Activated CD4-positive, alpha-beta T cell treated with anti-CD3 and anti-CD28 coated beads for 48 hours (primary cell): ENCODE results near the gene CDKN2A.
A peak's percentile ranks its signal among the peaks of the same experiment; 100 is the strongest.

Source experiments
- DNase-seq: peaks from one replicate; pipeline ENCODE4 v3.0.0-alpha.2; 2020

CDKN2A gene

DNA sequence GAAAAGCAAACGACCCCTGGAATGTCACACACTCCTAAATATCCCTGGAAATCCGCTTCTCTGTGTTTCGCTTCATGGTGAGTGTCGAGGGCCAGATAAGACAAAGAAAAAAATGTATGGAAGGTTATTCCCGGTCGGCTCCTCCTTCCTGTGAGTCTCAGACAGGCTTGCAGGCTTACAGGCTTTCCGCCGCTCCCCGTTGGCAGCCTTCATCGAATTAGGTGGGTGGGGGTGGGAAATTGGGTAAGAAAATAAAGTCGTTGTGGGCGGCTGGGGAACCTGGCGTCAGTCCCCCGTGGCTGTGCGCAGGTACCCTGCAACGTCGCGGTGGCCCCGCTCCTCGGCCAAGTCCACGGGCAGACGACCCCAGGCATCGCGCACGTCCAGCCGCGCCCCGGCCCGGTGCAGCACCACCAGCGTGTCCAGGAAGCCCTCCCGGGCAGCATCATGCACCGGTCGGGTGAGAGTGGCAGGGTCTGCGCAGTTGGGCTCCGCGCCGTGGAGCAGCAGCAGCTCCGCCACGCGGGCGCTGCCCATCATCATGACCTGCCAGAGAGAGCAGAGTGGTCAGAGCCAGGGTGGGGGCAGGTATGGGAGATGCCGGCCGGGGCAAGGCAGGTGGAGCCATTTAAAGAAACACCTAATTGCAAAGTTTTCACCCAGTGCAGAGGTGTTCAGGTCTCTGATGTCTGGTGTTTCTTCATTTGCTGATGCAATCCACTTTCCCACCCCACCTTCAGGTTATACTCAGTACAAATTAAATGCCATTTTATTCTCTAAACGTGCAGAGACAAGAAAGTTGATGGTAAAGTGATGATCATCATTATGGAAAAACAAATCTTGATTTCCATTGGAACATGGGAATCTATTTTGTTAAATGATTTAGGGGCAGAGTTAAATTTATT is 11.8 kb upstream of the CDKN2A start:
- DNase-seq, result no peak

DNA sequence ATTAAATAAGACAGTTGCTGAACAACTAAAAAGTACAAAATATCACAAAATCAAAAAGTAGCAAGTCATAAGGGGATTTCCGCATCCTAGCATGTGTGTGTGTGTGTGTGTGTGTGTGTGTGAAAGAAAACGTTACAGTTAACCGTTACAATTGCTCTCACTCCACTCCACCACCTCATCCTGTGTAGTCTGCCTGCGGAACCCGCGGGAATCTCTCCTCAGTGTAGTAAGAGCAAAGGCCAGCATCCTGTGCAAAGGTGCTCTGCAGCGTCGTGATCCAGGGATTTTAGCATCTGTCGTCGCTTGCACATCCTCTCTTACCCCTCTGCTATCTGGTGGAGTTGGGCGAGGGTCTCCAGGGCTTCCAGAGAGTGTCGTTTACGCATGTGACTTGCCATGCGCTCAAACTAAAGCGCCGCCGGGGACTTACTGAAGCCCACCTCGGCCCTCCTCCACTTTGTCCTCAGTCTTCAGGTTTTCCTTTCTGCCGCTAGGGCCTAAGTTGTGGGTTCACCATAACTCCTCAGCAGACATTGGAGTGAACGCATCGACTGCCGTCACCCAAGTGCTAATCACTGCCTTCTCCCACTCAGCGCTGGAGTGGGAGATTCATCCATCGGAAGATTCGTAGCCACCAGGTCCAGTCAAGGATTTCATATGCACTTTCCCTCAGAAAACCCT is 11.0 kb upstream of the CDKN2A start:
- no peak for DNase-seq

GRCh38 chr9:22002038-22002437 is 7.8 kb upstream of the CDKN2A start:
- no peak for DNase-seq

GRCh38 chr9:21998026-21998425 is 3.8 kb upstream of the CDKN2A start:
- no peak for DNase-seq

- no peak for DNase-seq
These were observed 3.3 kb upstream of the CDKN2A start for GRCh38 chr9:21997480-21997879.

DNA sequence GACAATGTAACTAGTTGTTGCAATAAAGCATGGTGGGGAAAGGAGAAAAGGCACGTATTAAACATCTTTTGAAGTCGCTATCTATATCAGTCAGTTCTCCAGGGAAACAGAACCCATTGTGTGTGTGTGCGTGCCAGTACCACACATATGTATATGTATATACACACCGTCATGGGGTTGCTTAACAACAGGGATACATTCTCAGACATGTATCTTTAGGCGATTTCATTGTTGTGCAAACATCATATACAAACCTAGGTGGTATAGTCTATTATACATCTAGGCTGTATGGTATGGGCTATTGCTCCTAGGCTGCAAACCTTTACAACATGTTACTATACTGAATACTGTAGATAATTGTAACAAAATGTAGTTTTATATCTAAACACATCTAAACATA is 2.7 kb upstream of the CDKN2A start:
- DNase-seq, result no peak

DNA sequence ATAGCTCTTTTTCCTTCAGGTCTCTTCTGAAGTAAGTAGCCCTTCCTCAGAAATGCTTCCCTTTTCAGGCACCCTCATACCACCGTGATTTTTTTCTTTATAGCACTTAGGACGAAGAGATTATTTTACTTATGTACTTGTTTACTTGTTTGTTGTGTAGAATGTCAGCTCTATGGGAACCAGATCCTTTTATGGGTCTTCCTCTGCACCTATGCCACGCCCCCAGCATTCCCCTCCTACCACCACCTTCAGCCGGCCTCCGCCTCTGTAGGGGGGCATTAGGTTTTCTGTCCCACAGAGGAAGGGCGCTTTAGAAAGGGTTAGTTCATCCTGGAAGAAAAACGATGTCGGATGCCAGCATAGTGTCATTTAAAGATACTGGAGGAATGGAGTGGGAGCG is 2.2 kb upstream of the CDKN2A start:
- DNase-seq, result no peak

DNA sequence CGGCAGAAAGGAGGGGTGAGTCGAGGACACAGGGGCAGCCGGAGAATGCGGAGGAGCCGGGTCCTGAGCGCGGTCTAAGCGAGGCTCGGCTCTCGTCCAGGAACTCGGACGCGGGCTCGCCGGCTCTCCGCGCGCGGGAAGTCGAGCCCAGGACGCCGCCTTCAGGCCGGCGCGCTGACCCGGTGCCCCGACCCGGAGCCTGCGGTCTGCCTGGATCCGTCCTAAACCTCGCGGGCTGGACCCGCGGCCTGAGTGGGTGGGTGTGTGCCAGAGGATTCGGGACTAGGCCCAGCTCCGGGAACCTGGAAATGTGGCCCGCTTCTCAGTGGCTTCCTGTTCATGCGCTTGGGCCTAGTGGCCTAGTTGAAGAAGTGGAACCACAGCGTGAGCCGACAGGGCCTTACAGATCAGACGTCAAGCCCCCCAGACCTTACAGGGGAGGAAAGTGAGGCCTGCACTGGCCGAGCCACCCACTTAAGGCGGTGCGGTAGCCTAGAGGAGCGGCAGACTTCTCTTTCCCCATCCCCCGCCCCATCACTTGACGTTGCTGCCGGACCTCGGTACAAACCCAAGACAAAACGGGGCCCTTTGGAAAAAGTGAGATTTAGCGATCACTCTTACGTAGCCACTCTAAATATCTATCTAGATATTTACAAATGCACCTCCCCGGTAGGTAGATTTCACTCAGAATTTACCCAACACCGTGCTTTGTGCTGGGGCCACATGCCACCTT is 1.6 kb upstream of the CDKN2A start:
- DNase-seq, result no peak

GRCh38 chr9:21995006-21995665 is 944 bp upstream of the CDKN2A start:
- DNase-seq, result peak; percentile 73

DNA sequence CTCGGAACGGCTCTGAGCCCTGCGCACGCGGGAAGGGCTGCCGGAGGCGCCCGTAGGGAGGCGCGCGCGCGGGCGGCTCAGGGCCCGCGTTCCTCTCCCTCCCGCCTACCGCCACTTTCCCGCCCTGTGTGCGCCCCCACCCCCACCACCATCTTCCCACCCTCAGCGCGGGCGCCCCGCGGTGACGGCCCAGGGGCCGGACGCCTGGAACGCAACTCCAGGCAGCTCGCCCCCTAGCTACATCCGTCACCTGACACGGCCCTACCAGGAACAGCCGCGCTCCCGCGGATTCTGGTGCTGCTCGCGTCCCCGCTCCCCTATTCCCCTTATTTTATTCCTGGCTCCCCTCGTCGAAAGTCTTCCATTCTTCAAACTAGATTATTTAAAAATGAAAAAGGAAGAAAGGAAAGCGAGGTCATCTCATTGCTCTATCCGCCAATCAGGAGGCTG is 389 bp upstream of the CDKN2A start, which contains the start of gene CDKN2B-AS1:
TSS of gene CDKN2B-AS1 (plus strand) at position 236 of the 450 bp plus-strand sequence.
- DNase-seq, result peak; percentile 47

DNA sequence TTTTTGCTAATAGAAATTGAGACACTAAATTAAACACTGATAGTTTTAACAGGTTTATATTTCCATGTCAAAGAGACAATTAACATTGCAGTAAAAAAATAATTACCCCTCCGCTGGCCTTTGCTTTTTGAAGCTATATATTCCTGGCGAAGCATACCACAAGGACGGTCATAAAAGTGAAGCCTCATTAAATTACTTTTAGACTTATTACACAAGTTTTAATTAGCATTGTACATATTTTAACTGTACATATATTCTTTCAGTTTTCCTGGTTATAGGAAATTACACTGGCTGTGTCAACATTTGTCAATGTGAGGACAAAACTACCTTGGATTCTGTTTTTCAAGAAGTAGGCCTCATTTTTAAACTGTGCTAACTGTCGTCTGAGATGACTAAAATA is 1.2 kb downstream of the CDKN2A start:
- no peak for DNase-seq

- DNase-seq, result no peak
These were observed 2.9 kb downstream of the CDKN2A start for GRCh38 chr9:21991072-21991959.

DNA sequence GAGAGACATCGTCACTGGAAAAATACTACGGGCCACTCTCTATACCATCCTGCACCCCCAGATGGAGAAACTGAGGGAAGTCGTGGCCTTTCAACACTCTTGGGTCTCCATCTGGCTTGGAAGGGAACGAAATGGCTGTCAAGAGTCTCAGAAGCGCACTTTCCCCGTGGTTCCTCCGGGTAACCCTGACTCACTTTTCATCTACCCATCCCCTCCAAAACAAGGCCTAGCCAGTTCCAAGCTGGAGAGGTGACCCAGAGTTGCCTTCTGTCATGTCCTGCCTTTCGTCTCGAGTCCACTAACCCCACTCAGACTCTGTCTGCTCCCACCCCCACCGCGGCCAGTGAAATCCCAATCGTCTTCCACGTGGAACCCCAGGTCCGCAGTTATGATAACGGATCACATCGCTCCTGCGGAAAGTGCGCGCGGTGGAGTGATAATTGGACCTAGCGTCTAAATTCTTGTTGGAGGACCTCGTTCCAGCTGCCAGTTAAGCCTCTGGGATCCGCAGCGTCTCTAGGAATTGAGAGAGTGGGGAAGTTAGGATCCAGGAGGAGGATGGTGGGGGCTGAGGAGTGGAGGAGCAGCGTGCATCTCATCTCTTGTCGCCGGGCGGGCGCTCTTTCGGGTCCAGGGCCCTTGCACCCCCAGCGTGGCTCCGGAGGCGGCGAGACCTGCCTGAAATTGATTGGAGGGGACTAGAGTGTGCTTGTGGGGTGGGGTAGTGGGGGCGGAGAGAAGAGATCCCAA is 4.6 kb downstream of the CDKN2A start:
- DNase-seq, result no peak

DNA sequence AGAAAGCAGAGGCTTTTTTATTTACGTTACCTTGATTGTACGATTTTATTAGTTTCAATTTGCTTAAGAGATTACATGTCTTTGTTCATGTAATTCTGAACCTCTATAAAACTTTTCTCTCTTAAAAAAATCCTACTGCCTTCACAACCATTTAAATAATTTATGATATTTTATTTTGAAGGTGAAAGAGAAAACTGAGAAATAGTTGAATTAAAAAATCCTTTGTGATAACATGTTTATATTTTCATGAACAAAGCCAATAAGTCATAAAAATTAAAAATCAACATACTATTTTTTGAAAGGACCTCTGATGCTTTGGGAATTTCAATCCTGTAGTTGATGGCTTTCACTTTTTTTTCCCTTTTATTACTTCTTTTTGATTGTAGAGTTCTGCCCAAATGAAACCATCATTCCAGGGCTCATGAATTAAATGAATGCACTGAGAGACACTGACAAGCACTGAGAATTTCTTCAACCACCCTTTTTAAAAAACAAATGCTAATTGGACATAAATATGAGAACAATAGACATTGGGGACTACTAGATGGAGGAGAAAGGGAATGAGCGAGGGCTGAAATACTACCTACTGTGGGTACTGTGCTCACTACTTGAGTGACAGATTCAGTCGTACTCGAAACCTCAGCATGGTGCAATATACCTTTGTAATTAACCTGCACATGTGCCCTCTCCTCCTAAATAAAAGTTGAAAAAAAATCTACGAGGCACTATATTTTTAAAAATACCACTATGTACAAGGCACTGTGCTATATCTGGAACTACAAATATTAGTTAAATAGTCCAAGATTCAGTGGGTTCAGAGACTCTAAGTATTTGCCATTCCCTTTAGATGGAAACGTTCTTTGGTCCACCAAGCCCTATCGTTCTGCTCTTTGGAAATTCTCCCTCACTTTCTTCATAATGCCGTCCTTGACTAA is 5.9 kb downstream of the CDKN2A start:
- no peak for DNase-seq

DNA sequence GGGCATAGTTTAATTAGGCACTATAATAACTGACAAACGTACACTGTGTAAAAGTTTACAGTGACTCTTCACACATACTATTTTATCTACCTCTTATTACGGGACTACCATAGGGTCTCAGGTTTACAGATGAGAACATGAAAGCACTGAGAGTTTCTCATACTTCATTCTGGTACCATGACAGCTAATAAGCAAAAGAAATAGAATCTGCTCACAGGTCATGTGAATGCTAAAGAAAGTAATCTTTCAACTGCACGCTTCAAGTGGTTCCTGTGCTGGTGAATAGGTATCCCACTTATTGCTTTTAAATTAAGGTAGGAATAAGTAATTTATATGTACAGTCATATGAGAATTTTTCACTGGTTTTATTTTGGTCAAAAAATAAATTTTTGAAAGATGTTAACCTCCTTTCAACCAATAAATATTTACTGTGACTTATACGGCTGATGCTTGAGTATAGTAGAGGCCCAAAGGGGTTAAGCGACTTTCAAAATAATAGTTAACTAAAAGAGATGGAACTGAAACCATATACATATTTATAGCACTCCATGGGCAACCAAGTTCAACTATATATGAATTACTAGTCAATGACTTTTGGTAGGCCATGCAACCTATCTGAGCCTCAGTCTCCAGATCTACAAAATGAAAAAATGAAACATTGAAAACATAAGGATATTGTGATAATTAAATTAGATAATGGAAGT is 8.1 kb downstream of the CDKN2A start:
- DNase-seq, result no peak

DNA sequence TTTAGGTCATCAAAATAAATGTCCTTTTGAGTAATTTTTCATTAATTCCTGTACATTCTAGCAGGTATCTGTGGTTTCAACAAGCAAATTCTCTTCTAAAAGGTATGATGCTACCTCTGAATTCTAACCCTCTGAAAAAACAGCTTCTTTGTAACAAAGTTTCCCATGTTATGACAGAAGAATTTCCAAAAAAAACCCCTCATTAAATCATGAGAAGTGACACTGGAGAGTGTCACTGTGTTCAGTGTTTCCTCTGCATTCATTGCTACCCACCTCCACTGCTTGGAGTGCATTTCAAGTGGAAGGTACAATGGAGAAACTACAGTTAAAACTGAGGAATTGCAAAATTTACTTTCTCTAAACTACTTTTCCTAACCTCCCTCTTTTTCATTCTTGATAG is 10.1 kb downstream of the CDKN2A start:
- DNase-seq, result no peak

- no peak for DNase-seq
These were observed 10.6 kb downstream of the CDKN2A start for GRCh38 chr9:21983561-21983935.

GRCh38 chr9:21982861-21983560 is 11.2 kb downstream of the CDKN2A start:
- DNase-seq, result no peak

DNA sequence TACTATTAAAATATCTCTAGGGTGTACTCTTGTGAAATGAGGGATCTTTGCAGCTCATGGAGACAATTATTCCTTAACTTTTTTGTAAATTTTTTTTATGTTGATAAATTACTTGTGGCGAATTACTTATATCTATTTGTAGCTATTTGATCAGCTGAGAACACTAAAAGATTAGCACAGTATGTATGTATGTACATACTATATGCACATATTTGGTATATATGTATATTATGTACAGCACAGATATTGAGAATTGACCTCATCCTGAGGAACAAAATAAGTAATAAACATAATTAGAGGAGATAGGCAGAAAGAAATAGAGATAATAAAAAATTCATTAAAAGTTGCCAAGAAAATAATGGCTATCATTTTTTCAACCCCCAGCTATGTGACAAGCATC is 11.8 kb downstream of the CDKN2A start:
- DNase-seq, result no peak
